Thymus (tissue), 11 donors: ENCODE data around the gene HOXA3. TPM values are rescaled to one million over a fixed set of nuclear protein-coding genes. Genes with fewer than 3 reads are reported as not detected.
A peak's percentile ranks its signal among the peaks of the same experiment; 100 is the strongest.

Source experiments
- DNase-seq, 9 donors: peaks; one replicate each; pipeline ENCODE4 v3.0.0-alpha.2; 2013; ENCODE audit warnings: low spot score in 9 of 9, low read depth in 6 of 9, missing footprints in 1 of 9
- H3K27ac ChIP-seq, 2 donors: one replicate each; pipeline ENCODE4 v1.5.1; 2013; ENCODE audit warnings: control low read depth in 1 of 2, low read depth in 1 of 2, low read length in 1 of 2, mild to moderate bottlenecking in 1 of 2, moderate library complexity in 1 of 2
- H3K27me3 ChIP-seq, 2 donors: one replicate each; pipeline ENCODE4 v1.5.1; 2013; ENCODE audit warnings: low read length in 1 of 2; ENCODE audit not compliant: control insufficient read depth in 2 of 2, insufficient read depth in 1 of 2
- H3K36me3 ChIP-seq, 2 donors: one replicate each; pipeline ENCODE4 v1.5.1; 2013; ENCODE audit warnings: low read length in 1 of 2, mild to moderate bottlenecking in 1 of 2, moderate library complexity in 1 of 2; ENCODE audit not compliant: control insufficient read depth in 2 of 2, insufficient read depth in 2 of 2
- H3K4me1 ChIP-seq, 2 donors: one replicate each; pipeline ENCODE4 v1.5.1; 2013; ENCODE audit warnings: low read length in 2 of 2; ENCODE audit not compliant: control insufficient read depth in 2 of 2, insufficient read depth in 2 of 2
- H3K4me3 ChIP-seq, 2 donors: one replicate each; pipeline ENCODE4 v1.5.1; 2013; ENCODE audit warnings: low read length in 2 of 2, control low read depth in 1 of 2, mild to moderate bottlenecking in 1 of 2
- H3K9me3 ChIP-seq, 2 donors: one replicate each; pipeline ENCODE4 v1.5.1; 2013; ENCODE audit warnings: low read length in 1 of 2, mild to moderate bottlenecking in 1 of 2; ENCODE audit not compliant: control insufficient read depth in 2 of 2, insufficient read depth in 1 of 2
- WGBS: extraction: QIAGEN DNeasy Blood & Tissue Kit; methylation state at CpG from one replicate; pipeline ENCODE4 v1.1.7; 2013; 5-methylcytosine and 5-hydroxymethylcytosine counted together
- polyA plus RNA-seq: library from polyadenylated mRNA; stranded (reverse); fragments of 200-250 nt; gene quantifications from one replicate; pipeline ENCODE4 v1.2.3, GENCODE V29; 2013
- total RNA-seq: library from RNA; stranded (reverse); fragments of 120-200 nt; gene quantifications from one replicate; pipeline ENCODE4 v1.2.4, GENCODE V29; 2013
- donor health status: healthy.

HOXA3 gene
- total and polyA plus RNA-seq, 2 donors: 0.80 to 5.5 TPM

GRCh38 chr7:27169658-27170425, 17.5 kb upstream of the HOXA3 start:
- no peak for DNase-seq
- Histone ChIP-seq H3K4me3 (peak overlapping the region; percentile 39 to 54), H3K27me3 (peaks cover 46 to 100% of the 10 kb centered on the region in 2 donors), H3K9me3 (peaks cover 0 to 22% of the 10 kb centered on the region in 2 donors), H3K4me1 (peaks cover 52 to 65% of the 10 kb centered on the region in 2 donors), H3K36me3 (no peaks in the 10 kb centered on the region), H3K27ac (no peak overlapping the region)
- WGBS: under 1% methylated on average over 46 of the region's 46 CpGs

- 2% methylated on average over 25 of the region's 25 CpGs for WGBS
- Histone ChIP-seq H3K4me1 (peaks cover 48 to 70% of the 10 kb centered on the region in 2 donors), H3K9me3 (peaks cover 0 to 20% of the 10 kb centered on the region in 2 donors), H3K4me3 (peak overlapping the region; percentile 39 to 54), H3K27me3 (peaks cover 47 to 100% of the 10 kb centered on the region in 2 donors), H3K36me3 (peaks cover 0 to 2% of the 10 kb centered on the region in 2 donors), H3K27ac (peak overlapping the region; percentile 19 to 60)
- peak in 2 of 9 donors; percentile 55 to 81 for DNase-seq
Measured at GRCh38 chr7:27168265-27168947, 16.0 kb upstream of the HOXA3 start.

- peaks cover 0 to 20% of the 10 kb centered on the region in 2 donors for H3K9me3 ChIP-seq
- H3K36me3 ChIP-seq: peaks cover 0 to 3% of the 10 kb centered on the region in 2 donors
- peaks cover 44 to 69% of the 10 kb centered on the region in 2 donors for H3K4me1 ChIP-seq
- 7% methylated on average over 4 of the region's 4 CpGs for WGBS
- no peak for DNase-seq
- H3K4me3 ChIP-seq: peak overlapping the region; percentile 39 to 54
- peaks cover 48 to 100% of the 10 kb centered on the region in 2 donors for H3K27me3 ChIP-seq
- H3K27ac ChIP-seq: peak overlapping the region in 1 of 2 donors; percentile 60
Measured at GRCh38 chr7:27167916-27168264, 15.5 kb upstream of the HOXA3 start.

GRCh38 chr7:27166531-27167505, 14.4 kb upstream of the HOXA3 start:
- no peak for DNase-seq
- Histone ChIP-seq H3K27me3 (peaks cover 48 to 100% of the 10 kb centered on the region in 2 donors), H3K27ac (no peak overlapping the region), H3K9me3 (peaks cover 0 to 17% of the 10 kb centered on the region in 2 donors), H3K4me1 (peaks cover 35 to 58% of the 10 kb centered on the region in 2 donors), H3K4me3 (peak overlapping the region; percentile 14 to 36), H3K36me3 (peaks cover 0 to 3% of the 10 kb centered on the region in 2 donors)
- 5% methylated on average over 50 of the region's 50 CpGs for WGBS

GRCh38 chr7:27165996-27166530, 13.7 kb upstream of the HOXA3 start:
- DNase-seq: no peak
- Histone ChIP-seq H3K4me1 (peaks cover 31 to 55% of the 10 kb centered on the region in 2 donors), H3K27ac (no peak overlapping the region), H3K27me3 (peaks cover 54 to 100% of the 10 kb centered on the region in 2 donors), H3K36me3 (peaks cover 0 to 3% of the 10 kb centered on the region in 2 donors), H3K4me3 (peak overlapping the region; percentile 14 to 36), H3K9me3 (peaks cover 0 to 17% of the 10 kb centered on the region in 2 donors)
- WGBS: 2% methylated on average over 46 of the region's 46 CpGs

- Histone ChIP-seq H3K9me3 (peaks cover 0 to 17% of the 10 kb centered on the region in 2 donors), H3K36me3 (peaks cover 0 to 3% of the 10 kb centered on the region in 2 donors), H3K27me3 (peaks cover 61 to 100% of the 10 kb centered on the region in 2 donors), H3K4me1 (peaks cover 35 to 61% of the 10 kb centered on the region in 2 donors), H3K27ac (no peak within 1 kb of the TSS), H3K4me3 (peak within 1 kb of the TSS; percentile 14 to 36)
- no peak for DNase-seq
- WGBS: 1% methylated on average over 82 of the region's 82 CpGs
Measured at GRCh38 chr7:27165089-27165995, 13.0 kb upstream of the HOXA3 start, which contains the start of gene HOXA9. HOXA9 (minus strand) TSS chr7:27165537; CDS start chr7:27165457, 80 bp downstream.

- DNase-seq: no peak
- peak overlapping the region; percentile 14 to 36 for H3K4me3 ChIP-seq
- peaks cover 68 to 100% of the 10 kb centered on the region in 2 donors for H3K27me3 ChIP-seq
- peaks cover 34 to 62% of the 10 kb centered on the region in 2 donors for H3K4me1 ChIP-seq
- H3K27ac ChIP-seq: no peak overlapping the region
- peaks cover 0 to 3% of the 10 kb centered on the region in 2 donors for H3K36me3 ChIP-seq
- peaks cover 0 to 22% of the 10 kb centered on the region in 2 donors for H3K9me3 ChIP-seq
- WGBS: 4% methylated on average over 47 of the region's 47 CpGs
Measured at GRCh38 chr7:27164367-27165088, 12.1 kb upstream of the HOXA3 start.
